GM12872 (cell line): Measurements from ENCODE around the gene TMEM132C.

ENCODE experiments used
- TF ChIP-seq, protein P1 (sequence below): IDR thresholded peaks from 3 replicates; pipeline ENCODE4 v1.5.1; 2011; ENCODE audit warnings: low read depth, mild to moderate bottlenecking, low read length, moderate library complexity; ENCODE audit not compliant: insufficient read depth

TMEM132C gene

DNA sequence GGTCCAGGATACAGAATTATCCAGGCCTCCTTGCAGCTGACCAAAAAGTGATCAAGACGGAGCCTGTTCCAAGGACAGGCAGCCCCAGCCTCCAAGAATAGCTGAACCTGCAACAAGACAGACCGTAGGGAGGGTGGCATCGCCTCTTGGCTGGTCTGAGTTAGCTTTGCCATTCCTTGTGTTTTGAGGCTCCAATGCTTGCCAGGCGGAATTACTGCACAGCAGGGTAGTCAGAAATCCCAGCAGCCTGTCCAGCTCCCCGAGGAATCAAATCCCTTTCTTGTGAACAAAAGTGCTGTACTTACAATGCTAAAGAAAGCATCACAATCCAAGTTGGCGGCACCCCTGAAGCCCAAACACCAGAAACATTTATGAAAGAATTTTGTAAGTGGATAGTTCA lies 246.9 kb downstream of the TMEM132C start:
- TF ChIP-seq, protein P1, sequence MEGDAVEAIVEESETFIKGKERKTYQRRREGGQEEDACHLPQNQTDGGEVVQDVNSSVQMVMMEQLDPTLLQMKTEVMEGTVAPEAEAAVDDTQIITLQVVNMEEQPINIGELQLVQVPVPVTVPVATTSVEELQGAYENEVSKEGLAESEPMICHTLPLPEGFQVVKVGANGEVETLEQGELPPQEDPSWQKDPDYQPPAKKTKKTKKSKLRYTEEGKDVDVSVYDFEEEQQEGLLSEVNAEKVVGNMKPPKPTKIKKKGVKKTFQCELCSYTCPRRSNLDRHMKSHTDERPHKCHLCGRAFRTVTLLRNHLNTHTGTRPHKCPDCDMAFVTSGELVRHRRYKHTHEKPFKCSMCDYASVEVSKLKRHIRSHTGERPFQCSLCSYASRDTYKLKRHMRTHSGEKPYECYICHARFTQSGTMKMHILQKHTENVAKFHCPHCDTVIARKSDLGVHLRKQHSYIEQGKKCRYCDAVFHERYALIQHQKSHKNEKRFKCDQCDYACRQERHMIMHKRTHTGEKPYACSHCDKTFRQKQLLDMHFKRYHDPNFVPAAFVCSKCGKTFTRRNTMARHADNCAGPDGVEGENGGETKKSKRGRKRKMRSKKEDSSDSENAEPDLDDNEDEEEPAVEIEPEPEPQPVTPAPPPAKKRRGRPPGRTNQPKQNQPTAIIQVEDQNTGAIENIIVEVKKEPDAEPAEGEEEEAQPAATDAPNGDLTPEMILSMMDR: no peak

- TF ChIP-seq, protein P1: no peak
These were observed 251.7 kb downstream of the TMEM132C start for GRCh38 chr12:128518644-128519043.

DNA sequence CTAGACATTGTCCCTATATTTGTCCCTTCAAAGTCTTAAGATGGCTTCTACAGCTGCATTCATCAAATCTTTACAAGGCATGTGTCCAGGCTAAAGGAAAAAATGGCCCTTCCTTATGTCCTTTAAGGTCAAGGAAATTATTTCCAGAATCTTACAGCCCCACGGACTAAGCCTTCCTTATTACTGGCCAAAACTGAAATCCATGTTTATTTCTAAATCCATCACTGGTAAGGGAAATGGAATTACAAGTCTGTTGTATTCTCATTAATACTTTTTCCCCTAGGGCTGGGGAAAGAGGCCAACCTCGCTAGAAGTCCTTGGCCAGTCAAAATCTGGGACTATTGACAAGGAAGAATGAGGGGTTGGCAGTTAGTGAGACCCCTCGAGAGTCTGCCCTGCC lies 252.5 kb downstream of the TMEM132C start:
- TF ChIP-seq, protein P1: no peak

DNA sequence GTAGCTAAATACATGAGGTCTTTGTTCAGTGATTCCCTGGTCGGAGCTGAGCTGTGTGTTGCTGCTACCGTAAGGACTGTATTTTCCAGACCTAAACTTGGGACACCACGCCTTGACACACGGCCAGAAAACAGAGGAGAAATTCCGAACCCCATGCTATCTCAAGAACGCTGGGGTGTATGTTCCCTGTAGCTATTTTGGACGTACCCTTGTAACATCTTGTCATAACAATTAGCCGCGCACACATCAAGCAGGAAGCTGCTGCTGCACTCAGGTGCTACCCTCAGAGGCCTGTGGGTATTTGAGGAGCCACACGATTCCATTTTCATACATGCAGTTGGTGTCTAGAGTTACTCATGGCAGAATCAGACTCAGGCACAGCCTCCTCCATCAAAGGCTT lies 255.0 kb downstream of the TMEM132C start:
- TF ChIP-seq, protein P1: no peak

- TF ChIP-seq, protein P1: no peak
These were observed 257.5 kb downstream of the TMEM132C start for GRCh38 chr12:128524439-128524838.

DNA sequence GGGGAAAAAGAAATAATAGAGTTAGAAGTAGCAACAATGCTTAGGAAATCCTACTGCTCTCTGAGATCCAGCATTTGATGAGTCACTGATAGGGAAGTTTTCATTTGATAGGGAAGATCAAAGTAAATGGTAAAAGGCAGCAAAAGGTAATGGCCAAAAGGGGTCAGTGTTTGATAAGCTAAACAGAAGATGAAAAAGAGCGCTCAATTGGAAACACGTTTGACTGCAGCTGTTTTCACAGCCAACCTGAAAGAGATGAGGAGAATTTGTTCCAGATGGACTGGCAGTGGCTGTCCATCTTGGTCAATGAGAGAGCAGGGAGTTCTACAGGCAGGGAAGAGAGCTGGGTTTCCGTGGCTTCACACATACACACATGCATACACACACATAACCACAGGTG lies 264.2 kb downstream of the TMEM132C start:
- TF ChIP-seq, protein P1: no peak; the same call in 2 of the 3 replicates

DNA sequence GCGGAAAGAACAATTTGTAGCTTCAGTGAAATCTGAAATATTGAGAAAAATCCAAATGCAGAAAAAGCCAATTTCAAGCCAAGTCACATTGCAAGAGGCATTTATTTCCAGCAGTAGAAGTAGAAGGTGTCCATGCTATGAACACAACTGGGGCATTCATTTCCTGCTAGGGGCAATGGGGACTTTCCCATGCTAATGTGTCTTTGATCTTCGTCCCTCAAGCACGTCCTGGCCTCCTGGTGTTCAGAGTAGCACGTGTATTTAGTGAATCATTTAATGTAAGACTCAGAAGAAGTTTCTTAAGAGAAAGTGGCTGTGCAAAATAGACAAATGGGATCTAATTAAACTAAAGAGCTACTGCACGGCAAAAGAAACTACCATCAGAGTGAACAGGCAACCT lies 267.9 kb downstream of the TMEM132C start:
- TF ChIP-seq, protein P1: no peak

- TF ChIP-seq, protein P1: no peak
These were observed 269.8 kb downstream of the TMEM132C start for GRCh38 chr12:128536810-128537209.
